HTR-8/SVneo (cell line): ENCODE measurements around the gene DCK.
"Not testable (repeated sequence)": the region's sequence is repeated elsewhere in the genome, so short reads cannot be mapped to it uniquely, and the experiment has no call there.

ENCODE experiments used
- DNase-seq: peaks from one replicate; pipeline ENCODE4 v3.0.0; 2011; ENCODE audit warnings: low spot score, mixed read lengths; ENCODE audit not compliant: insufficient read length
- FAIRE-seq: peaks from 2 replicates; lab custom pipeline; 2011; peaks lifted over from hg19 to GRCh38; lab: Jason Lieb, UNC

Gene DCK

DNA sequence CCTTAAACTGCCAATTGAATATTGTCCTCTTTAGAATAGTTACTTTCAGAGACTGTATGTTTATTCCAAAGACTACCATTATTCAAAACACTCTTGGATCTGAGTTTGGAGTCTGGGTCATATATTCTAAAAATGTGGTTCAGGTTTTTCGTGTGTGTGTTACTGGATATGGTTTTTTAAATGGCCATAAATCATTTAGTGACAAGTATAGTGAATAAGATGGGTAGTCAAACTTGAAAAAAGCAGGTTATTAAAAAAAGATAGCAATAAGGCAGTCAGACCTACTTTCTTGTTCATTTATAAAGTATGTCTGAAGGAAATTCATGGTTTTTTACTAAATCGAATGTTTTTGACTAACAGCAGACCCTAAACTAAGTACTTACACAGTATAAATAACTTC, 59.3 kb downstream of the DCK start:
- DNase-seq (no peak), FAIRE-seq (no peak)

DNA sequence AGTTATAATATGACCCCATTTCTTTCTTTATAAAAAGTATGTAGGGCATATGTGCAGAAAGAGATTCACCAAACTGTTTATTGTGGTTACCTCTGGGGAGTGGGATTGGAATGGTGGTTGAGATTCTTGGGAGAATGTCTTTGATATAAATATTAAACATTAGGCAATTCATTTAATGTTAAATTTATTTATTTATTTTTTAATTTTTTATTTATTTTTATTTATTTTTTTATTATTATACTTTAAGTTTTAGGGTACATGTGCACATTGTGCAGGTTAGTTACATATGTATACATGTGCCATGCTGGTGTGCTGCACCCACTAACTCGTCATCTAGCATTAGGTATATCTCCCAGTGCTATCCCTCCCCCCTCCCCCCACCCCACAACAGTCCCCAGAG, 60.2 kb downstream of the DCK start:
- not testable (repeated sequence) for DNase-seq, FAIRE-seq

DNA sequence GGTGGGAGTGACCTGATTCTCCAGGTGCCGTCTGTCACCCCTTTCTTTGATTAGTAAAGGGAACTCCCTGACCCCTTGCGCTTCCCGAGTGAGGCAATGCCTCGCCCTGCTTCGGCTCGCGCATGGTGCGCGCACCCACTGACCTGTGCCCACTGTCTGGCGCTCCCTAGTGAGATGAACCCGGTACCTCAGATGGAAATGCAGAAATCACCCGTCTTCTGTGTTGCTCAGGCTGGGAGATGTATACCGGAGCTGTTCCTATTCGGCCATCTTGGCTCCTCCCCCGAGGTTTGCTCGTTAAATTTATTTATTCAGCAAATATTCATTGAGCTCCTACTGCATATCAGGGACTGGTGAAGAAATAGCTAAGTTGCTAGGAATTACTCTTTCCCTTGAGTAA, 66.1 kb downstream of the DCK start:
- DNase-seq, FAIRE-seq: not testable (repeated sequence)

DNA sequence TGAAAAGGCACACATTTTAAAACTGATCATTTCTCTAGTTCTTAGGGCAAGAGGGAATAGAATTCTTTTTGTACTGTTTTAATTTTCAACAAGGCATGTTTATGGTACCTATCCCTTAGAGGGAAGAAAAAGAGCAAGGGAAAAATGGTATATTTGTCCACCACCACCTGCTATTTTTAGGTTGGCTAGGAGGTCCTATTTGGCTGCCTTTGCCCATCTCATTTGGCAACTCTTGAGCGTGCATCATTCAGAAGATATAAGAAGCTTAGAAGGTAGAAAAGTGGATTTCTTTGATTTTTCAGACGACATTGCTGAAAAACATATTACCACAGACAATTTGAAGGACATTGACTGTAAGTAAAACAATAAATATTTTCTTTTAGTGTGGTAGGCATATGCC, 69.0 kb downstream of the DCK start:
- DNase-seq (no peak), FAIRE-seq (no peak)

DNA sequence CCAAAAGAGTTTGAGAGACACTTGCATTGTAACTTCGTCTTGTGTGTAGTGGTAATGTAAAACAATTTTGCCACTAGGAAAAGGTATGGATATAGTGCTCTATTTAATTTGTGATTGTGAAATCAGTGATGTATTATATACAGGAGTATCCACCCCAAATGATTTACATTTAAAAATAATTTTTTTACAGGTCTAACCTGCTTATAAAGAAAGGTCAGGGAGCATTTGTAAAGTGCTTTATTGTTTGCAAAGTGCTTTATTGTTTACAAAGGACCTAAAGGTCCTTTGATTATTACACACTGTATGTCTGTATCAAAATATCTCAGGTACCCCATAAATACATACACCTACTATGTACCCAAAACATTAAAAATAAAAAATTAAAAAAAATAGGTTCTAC, 70.3 kb downstream of the DCK start:
- no peak for DNase-seq
- no peak for FAIRE-seq

DNA sequence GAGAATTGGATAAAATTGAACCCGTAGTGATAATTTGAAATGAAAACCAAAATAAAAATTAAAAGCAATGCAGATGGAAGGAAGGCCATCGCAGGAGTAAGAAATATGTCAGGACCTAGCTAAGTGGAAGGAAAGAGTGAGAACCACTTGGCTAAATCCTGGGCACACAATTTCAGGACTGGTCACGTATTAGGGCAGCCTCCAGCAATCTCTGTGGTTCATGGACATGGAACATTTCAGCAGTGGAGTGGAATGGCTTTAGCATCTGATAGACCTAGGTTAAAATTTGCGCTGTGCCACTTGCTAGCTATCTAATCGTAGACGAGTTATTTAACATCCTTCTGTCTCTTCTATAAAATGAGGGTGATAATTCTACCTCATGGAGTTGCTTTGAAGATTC, 71.1 kb downstream of the DCK start:
- DNase-seq: no peak
- no peak for FAIRE-seq

DNA sequence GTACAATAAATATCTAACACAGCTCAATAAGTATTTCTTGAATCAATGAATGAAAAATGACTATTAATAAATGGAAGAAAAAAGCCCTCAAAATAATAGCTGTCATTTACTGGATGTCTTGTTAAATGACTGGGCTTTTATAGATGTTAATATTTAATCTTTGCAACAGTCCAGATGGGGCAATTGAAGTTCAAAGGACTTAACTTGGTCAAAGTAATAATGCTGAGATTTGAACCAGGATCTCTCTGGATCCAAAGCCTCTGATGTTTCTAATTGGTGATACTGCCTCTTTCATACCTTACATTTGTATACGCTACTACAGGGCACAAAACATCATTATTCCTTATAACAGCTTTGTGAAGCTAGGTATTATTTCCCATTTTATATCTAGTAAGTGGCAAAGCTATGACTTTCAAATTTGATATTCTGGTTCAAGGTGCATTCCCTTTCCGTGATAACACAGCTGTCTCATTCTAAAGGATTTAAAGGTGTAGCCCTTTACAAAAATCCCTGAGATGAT, 72.6 kb downstream of the DCK start:
- FAIRE-seq: no peak

DNA sequence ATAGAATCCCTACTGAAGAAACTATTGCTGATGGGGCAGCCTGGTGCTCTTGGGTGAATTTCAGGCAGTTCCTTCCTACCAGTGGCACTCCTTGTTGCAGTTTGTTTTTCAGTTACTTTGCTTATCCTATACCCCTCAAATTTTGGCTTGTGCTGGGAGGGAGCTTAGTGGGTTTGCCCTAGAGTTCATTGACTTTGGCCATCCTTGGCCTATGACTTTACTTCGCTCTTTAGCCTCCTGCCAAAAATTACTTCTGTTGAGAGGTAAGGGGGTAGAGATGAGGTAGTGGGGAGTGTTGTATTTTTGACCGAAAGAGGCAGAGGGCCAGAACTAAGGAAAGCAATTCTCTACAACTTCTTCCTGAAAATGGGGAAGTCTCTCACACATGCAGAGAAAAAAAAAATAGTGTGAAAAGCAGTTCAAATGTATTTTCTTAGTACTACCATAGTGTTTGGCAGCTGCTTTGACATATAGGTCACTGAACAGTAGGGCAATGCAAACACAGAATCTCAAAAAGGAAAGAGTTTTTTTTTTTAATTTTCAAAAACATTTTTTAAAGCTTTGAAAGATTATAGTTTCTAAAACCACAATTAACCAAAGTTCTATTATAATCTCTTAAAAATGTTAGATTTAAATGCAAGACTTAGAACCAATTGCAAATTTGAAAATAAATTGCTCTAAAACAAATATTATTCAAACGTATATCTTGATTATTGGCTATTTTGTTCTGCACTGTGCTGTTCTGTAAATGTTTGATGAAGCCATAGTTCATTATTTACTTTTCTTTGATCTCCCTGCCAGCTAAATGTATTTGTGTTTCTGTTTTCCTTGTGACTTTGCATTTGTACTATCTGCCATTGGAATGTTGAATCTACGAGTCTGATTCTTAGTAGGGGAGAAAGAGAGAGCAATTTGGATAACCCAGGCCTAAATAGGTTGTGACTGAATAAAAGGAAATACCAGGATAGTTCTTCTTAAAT, 73.6 kb downstream of the DCK start:
- FAIRE-seq: no peak
- no peak for DNase-seq

More for the DNA sequence above, 72.6 kb downstream of the DCK start:
- no peak for DNase-seq

DNA sequence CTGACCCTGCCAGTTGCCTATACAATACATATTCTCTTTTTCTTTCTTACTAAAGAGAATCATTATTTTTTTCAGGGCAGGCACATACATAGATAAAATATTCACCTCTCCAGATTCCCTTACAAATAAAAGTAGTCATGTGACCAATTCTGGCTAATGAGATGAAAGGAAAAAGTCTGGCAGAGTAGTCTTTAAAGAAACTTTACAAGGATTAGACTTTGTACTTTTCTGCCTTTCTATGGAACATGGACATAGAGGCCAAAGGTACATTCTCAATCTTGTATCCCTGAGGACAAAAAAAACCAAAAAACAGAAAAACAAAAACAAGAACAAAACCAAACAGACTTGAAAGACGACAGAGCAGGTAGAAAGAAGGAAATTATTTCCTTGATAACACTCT, 75.6 kb downstream of the DCK start:
- FAIRE-seq (no peak), DNase-seq (no peak)

DNA sequence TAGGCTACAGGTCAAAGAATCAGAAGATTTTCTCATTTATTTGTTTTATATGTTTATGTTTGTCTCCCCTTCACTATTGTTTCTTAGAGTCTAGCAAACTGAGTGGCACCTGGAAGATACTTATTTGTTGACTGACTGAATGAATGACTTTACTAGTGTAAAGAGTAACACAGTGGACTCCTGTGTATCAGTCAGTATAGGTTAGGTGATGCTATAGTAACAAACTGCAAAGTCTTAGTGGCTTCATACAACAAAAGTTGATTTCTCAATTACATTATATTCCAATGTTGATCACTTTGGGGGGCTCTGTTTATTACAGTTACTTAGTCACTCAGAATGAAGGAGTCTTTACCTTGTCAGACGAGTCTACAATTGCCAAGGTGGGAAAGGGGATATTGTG, 76.6 kb downstream of the DCK start:
- FAIRE-seq: no peak
- no peak for DNase-seq

DNA sequence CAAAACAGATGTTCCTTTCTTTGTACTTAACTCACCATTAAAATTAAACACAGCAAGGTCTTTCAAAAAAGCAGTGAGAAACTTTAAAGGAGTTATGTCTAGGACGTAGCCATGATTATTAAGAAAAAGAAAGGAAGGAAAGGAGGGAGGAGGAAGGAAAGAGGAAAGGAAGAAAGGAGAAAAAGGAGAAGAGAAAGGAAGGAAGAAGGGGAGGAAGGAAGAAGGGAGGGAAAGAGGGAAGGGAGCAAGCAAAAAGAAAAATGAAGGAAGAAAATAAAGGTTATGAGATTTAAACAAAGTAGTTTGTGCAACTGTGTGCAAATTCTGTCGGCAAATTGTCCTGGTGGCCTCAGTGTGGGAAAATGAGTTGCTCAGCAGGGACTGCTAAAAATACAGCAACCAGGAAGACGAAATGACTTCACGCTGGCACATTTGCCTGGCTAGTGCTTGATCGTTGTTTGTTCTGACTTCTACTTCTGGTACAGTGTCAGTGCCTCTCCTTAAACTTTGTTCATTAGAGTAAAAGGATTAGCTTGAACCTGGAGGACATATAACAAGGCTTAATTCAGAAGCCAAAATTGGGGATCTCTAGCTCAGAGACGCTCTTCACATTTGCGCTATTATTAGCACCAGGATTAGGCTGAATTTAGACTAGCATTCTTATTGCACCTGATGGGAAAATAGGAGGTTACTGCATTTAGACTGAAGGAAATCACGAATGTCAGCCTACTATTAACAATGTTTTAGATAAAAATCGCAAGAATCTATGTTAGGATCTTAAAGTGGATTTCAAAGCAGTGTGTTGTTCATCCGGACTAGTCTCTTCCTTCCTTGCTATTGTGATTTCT, 81.2 kb downstream of the DCK start:
- DNase-seq: no peak
- no peak for FAIRE-seq
